ENCODE data around the gene KIF3C. TPM values are rescaled to one million over a fixed set of nuclear protein-coding genes. Genes with fewer than 3 reads are reported as not detected.

Gene KIF3C
- total and polyA plus RNA-seq, 2 of the 8 experiments (the other 6 are each of a cell fraction or from before 2014, with no cell fraction given): 13.4 to 58.1 TPM

DNA sequence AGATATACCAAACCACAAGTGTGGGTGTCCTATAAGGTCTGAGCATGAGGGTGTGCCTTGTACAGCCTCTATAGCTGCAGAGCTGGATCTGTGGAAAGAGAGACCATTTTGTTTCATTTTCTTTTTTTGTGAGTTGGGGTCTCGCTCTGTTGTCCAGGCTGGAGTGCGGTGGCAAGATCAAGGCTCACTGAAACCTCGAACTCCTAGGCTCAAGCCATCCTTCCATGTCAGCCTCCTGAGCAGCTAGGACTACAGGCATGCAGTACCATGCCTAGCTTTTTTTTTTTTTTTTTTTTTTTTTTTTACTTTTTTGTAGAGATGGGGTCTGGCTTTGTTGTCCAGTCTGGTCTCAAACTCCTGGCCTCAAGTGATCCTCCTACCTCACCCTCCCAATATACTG, 10.7 kb downstream of the KIF3C start:
- Histone ChIP-seq H4K5ac (ENCODE audit: insufficient read length, low read depth, low read length) (no peak overlapping the region), H3K79me1 (ENCODE audit: low read depth, low read length) (peaks cover 2% of the 10 kb centered on the region; the same call in 1 of the 2 replicates), H3K23ac (ENCODE audit: insufficient read length) (no peak overlapping the region), H2AK5ac (ENCODE audit: low read depth, low read length) (no peak overlapping the region), H3K4me2 (ENCODE audit: insufficient read depth in 1 of 2, low read depth in 2 of 2, low read length in 2 of 2) (no peak overlapping the region), H2BK12ac (ENCODE audit: low read depth, low read length) (no peak overlapping the region), H2AFZ (ENCODE audit: low read length) (no peak overlapping the region), H2BK120ac (replicated peaks; ENCODE audit: low read depth, low read length) (no peak overlapping the region), H3K4ac (replicated peaks; ENCODE audit: insufficient read length, low read depth, low read length) (no peak overlapping the region), H3K56ac (replicated peaks; ENCODE audit: insufficient read length, low read depth, low read length) (no peak overlapping the region), H3K27ac (ENCODE audit: low read depth, low read length) (no peak overlapping the region), H3K4me1 (replicated peaks in 1 of 4; ENCODE audit: control insufficient read depth in 3 of 4, insufficient read depth in 4 of 4, low read length in 3 of 4) (no peaks in the 10 kb centered on the region), H4K91ac (replicated peaks; ENCODE audit: insufficient read length, low read length) (no peak overlapping the region), H3K79me2 (ENCODE audit: control insufficient read depth in 1 of 2, insufficient read depth in 2 of 2, low read length in 2 of 2) (peaks cover 0 to 19% of the 10 kb centered on the region in 2 experiments; a peak in 1 of 4 replicates), H3K18ac (ENCODE audit: extremely low read depth, low read length) (no peak overlapping the region), H3K9ac (replicated peaks in 1 of 4; ENCODE audit: extremely low read depth in 1 of 4, low read depth in 3 of 4, low read length in 3 of 4) (no peak overlapping the region), H3K9me3 (ENCODE audit: insufficient read depth in 2 of 2, low read depth in 1 of 2, low read length in 1 of 2) (no peaks in the 10 kb centered on the region), H3K23me2 (ENCODE audit: low read depth, low read length) (no peaks in the 10 kb centered on the region), H3K14ac (ENCODE audit: insufficient read length) (no peak overlapping the region), H3K4me3 (ENCODE audit: extremely low read depth in 1 of 4, insufficient read depth in 2 of 4, low read depth in 3 of 4, low read length in 4 of 4) (no peak overlapping the region), H3K36me3 (ENCODE audit: control insufficient read depth in 2 of 4, insufficient read depth in 4 of 4, low read length in 3 of 4) (peaks cover 0 to 22% (median 2%) of the 10 kb centered on the region in 4 experiments; a peak in 4 of 8 replicates), H2BK5ac (ENCODE audit: low read depth, low read length) (no peak overlapping the region), H2BK15ac (ENCODE audit: low read length) (no peak overlapping the region), H4K20me1 (replicated peaks in 1 of 2; ENCODE audit: control insufficient read depth in 1 of 2, insufficient read depth in 2 of 2, low read length in 2 of 2) (peaks cover 2 to 5% of the 10 kb centered on the region in 2 experiments), H2BK20ac (ENCODE audit: low read length) (no peak overlapping the region), H3K27me3 (replicated peaks in 1 of 4; ENCODE audit: control insufficient read depth in 3 of 4, extremely low read depth in 1 of 4, insufficient read depth in 3 of 4, low read length in 3 of 4) (no peaks in the 10 kb centered on the region), H4K8ac (ENCODE audit: extremely low read depth, insufficient read depth, low read length) (no peak overlapping the region)
- POLR2A ChIA-PET (ENCODE audit: partially characterized antibody): interaction anchor here (1.2 kb wide), 1 partner anchor 13 kb away, joined by 3 read pairs; no protein-coding TSS in a partner anchor
- no peak for FAIRE-seq
- CTCF ChIA-PET (ENCODE audit: partially characterized antibody): interaction anchor here (0.7 to 0.8 kb wide), 2 partner anchors 21 to 102 kb away, joined by 3 read pairs; no protein-coding TSS in a partner anchor
- no peak for DNase-seq (ENCODE audit: low read depth in 1 of 2, low spot score in 2 of 2)
- TF ChIP-seq EP300 (IDR thresholded peaks at IDR 0.05; ENCODE audit: borderline replicate concordance in 1 of 2, low read depth in 2 of 2, low read length in 2 of 2) (no peak), SP2 (IDR thresholded peaks at IDR 0.05; ENCODE audit: low read length) (no peak)
- WGBS, 2 experiments (ENCODE audit: extremely low coverage in 1 of 2, insufficient coverage in 1 of 2, insufficient read length in 1 of 2, insufficient replicate concordance in 2 of 2, low coverage in 1 of 2, low lambda C conversion rate in 2 of 2, missing lambda C conversion rate in 1 of 2): 80% methylated on average over 3 of the region's 3 CpGs; no CpG with 5 or more reads in 1 of the 2 experiments

Measured in H1 (cell line).